HG03442 (cell line): ENCODE results near the gene PBX1.

Experiments used
- ATAC-seq: cut with Tn5 transposase; IDR thresholded peaks from one replicate; pipeline ENCODE4 v1.9.1; 2021; ENCODE audit warnings: mild to moderate bottlenecking, moderate library complexity; ENCODE audit not compliant: unreplicated experiment

Gene PBX1

DNA sequence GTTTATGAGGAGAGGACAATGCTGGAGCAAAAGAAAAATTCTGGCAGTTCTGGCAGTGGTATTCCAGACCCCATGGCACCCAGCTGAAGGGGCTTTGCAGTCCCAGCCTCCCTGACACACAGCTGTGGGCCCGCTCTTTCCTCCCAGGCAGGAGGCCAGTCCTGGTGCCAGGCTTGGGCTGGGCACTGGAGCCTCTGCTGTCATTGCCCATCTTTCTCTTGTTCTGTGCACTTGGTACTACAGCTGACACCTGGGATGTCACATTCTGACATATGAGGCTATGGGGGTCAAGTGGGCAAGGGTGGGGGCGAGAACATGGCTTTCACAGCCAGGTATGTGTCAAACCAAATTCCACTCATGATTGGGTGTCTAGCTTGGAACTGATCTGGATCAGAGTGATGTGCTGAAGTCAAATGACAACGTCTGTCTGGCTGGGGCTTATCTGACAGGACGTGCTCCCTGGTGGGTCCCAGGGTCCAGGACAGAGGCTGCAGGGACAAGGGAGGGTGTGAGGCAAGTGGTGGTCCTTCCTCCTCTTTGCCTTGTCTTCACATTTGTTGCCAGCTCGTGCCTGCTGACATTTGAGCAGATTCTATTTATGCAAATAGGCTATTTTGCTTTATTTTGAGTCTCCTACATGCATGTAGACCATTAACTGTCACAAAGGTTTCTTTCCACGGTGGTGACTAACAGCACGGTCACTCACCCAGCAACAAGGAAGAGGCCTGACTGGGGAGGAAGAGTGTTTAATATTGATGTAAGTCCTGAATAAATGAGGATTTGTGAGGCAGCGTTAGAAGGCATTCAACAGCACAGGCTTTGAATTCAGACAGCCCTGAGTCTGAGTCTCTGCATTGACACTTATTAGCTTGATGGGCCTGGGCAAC lies 336.3 kb downstream of the PBX1 start:
- ATAC-seq: no peak

DNA sequence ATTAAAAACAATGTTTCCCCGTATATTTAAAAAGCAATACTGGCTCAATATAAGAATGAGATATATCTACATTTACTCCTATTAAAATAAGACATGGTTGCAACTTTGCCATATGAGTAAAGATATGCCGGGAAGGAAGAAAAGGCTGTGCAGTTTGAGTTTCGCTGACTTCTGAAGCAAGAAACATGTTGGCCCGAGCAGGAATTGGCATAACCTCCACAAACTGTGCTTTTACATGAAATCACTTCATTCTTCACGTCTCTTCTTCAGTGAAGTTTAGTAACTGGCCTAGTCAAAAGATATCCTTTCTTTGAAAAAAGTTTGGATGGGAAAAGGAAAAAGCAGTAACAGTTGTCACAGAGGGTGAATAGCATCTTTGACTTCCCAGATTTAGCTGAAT lies 342.0 kb downstream of the PBX1 start:
- no peak for ATAC-seq
